Spleen (tissue), 7 donors: ENCODE data around the gene AADAT.

Source experiments
- CTCF ChIP-seq, 11 experiments: fragments of 200-600 bp in 7 of 11; fragments of 450-650 bp in 4 of 11; sonication (generic) in 4 of 11; IDR thresholded peaks in 8 of 11; conservative IDR thresholded peaks in 3 of 11; 1 replicate in 7 of 11; 2 replicates in 4 of 11; pipeline versions ENCODE4 v1.4.0 to v1.8.0; 2016 to 2021; ENCODE audit warnings: antibody characterized with exemption in 11 of 11, inconsistent platforms in 4 of 11, mild to moderate bottlenecking in 1 of 11
- POLR2AphosphoS5 ChIP-seq, 3 donors: sonication (generic); formaldehyde crosslinking; IDR thresholded peaks; one replicate each; pipeline ENCODE4 v1.5.1; 2017; ENCODE audit warnings: antibody characterized with exemption in 3 of 3
- donor health status: DM: no; HTN: no; CAD: no; lungs with moderate emphysema.
- donor health status: DM: no; HTN: no; CAD: no.
- donor health status: DM: no; HTN: no; CAD: no.

GRCh38 chr4:170106900-170107299 is 17.1 kb upstream of the AADAT start:
- no peak for TF ChIP-seq CTCF (IDR thresholded peaks at IDR 0.05 in 8 of 11, conservative IDR thresholded peaks at IDR 0.05 in 3 of 11)
- TF ChIP-seq POLR2AphosphoS5 (IDR thresholded peaks at IDR 0.05) = no peak
